Karpas-422 (cell line): ENCODE measurements around the gene TTC9C. TPM values are rescaled to one million over a fixed set of nuclear protein-coding genes. Genes with fewer than 3 reads are reported as not detected.
"Not testable (repeated sequence)": the region's sequence is repeated elsewhere in the genome, so short reads cannot be mapped to it uniquely, and the experiment has no call there.

ENCODE experiments used
- DNase-seq: peaks from one replicate; pipeline ENCODE4 v3.0.0-alpha.2; 2015
- H2AFZ ChIP-seq: fragments of 200-600 bp; sonication (generic); 2 replicates; pipeline ENCODE4 v1.6.1; 2014; ENCODE audit warnings: antibody characterized with exemption, low read length, mixed read lengths
- H3K27ac ChIP-seq: fragments of 200-600 bp; sonication (generic); 2 replicates; pipeline ENCODE4 v1.5.1; 2014; ENCODE audit warnings: mild to moderate bottlenecking, low read length, moderate library complexity
- H3K27me3 ChIP-seq: fragments of 200-600 bp; sonication (generic); 2 replicates; pipeline ENCODE4 v1.6.1; 2014; ENCODE audit warnings: low read length, mixed read lengths
- H3K36me3 ChIP-seq: fragments of 200-600 bp; sonication (generic); 2 replicates; pipeline ENCODE4 v1.6.1; 2014; ENCODE audit warnings: low read length, mixed read lengths; ENCODE audit not compliant: insufficient read depth
- H3K4me1 ChIP-seq: fragments of 200-600 bp; sonication (generic); 2 replicates; pipeline ENCODE4 v1.6.1; 2014; ENCODE audit warnings: mild to moderate bottlenecking, low read length, mixed read lengths
- H3K4me2 ChIP-seq: fragments of 200-600 bp; sonication (generic); 2 replicates; pipeline ENCODE4 v1.6.1; 2014; ENCODE audit warnings: low read length, low read depth, mild to moderate bottlenecking; ENCODE audit not compliant: poor library complexity, severe bottlenecking
- H3K4me3 ChIP-seq: fragments of 200-600 bp; sonication (generic); 2 replicates; pipeline ENCODE4 v1.5.1; 2014; ENCODE audit warnings: mild to moderate bottlenecking, antibody characterized with exemption, low read length, mixed read lengths
- H3K79me2 ChIP-seq: fragments of 200-600 bp; sonication (generic); 2 replicates; pipeline ENCODE4 v1.6.1; 2014; ENCODE audit warnings: mild to moderate bottlenecking, low read length, mixed read lengths
- H3K9ac ChIP-seq: fragments of 200-600 bp; sonication (generic); 2 replicates; pipeline ENCODE4 v1.6.0; 2014; ENCODE audit warnings: low read length
- H3K9me2 ChIP-seq: fragments of 200-600 bp; sonication (generic), shearing (Covaris generic); replicated peaks from 2 replicates; pipeline ENCODE4 v1.6.0; 2014; ENCODE audit warnings: mild to moderate bottlenecking, low read length, moderate library complexity; ENCODE audit not compliant: insufficient read depth
- H3K9me3 ChIP-seq: fragments of 300-700, 200-600 bp; sonication (generic); 2 replicates; pipeline ENCODE4 v1.6.1; 2014; ENCODE audit warnings: low read length, mixed read lengths
- H4K20me1 ChIP-seq: fragments of 200-600 bp; sonication (generic); 2 replicates; pipeline ENCODE4 v1.6.1; 2014; ENCODE audit warnings: mild to moderate bottlenecking, antibody characterized with exemption, low read length, low read depth; ENCODE audit not compliant: insufficient read depth
- total RNA-seq: library from RNA; depleted of rRNA; stranded (reverse); fragments of >200 nt; shearing (Covaris generic); gene quantifications from 2 replicates; pipeline ENCODE4 v1.2.3, GENCODE V29; 2014; ENCODE audit warnings: low replicate concordance

The TTC9C gene
- total RNA-seq, 1 experiment from 2014 or later, result 49.2 TPM

DNA sequence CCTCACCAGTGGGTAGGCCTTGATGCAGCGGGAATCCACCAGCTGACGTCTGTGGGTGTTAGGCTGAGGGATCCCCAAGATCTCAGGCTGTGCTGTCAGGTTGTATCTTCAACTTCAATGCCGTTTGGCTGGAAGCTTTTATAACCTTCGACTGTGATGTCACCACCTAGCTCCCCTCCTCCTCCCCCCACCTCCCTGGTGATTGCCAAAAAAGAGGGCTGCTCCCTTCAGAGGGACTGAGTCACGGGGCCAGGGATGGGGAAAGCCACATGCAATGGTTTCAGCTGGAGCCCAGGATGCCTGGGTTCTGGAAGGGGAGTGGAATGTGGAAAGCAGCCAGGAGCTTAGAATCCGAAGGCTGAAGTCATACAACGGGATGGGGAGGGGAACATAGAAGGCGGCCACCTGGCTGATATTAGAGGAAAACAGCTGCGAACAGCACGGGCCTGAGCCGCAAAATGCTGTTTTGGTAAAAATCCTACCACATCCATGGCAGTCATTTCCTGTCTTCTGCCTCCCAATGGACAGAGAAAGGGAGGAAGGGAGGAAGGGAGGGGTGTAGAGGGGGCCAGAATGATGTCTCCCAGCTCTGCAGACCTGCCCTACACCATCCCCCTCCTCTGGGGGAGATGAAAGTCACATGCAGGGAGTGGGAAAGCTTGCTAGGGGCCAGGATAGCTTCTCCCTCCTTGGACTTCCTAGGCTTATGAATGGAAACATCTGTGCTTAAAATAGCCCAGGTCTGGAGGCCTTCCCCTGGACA is 38.7 kb upstream of the TTC9C start, which contains the start of gene LRRN4CL:
TSS of gene LRRN4CL (minus strand) at position 110 of the 763 bp plus-strand sequence. CDS start 1,022 bp downstream, outside the sequence.
- Histone ChIP-seq H3K9me2 (no peaks in the 10 kb centered on the region), H3K4me2 (no peak within 1 kb of the TSS), H3K9me3 (no peaks in the 10 kb centered on the region), H3K4me1 (no peaks in the 10 kb centered on the region), H3K9ac (no peak within 1 kb of the TSS), H3K27me3 (no peaks in the 10 kb centered on the region), H2AFZ (no peak within 1 kb of the TSS), H3K27ac (no peak within 1 kb of the TSS), H3K4me3 (no peak within 1 kb of the TSS), H3K79me2 (no peaks in the 10 kb centered on the region), H3K36me3 (peaks cover 24% of the 10 kb centered on the region), H4K20me1 (no peaks in the 10 kb centered on the region)
- no peak for DNase-seq

- not testable (repeated sequence) for H3K4me3 ChIP-seq, DNase-seq, H3K4me1 ChIP-seq, H3K9me3 ChIP-seq, H3K4me2 ChIP-seq, H4K20me1 ChIP-seq, H3K9me2 ChIP-seq, H3K9ac ChIP-seq, H3K27ac ChIP-seq, H3K79me2 ChIP-seq, H3K27me3 ChIP-seq, H2AFZ ChIP-seq
- peaks cover 24% of the 10 kb centered on the region for H3K36me3 ChIP-seq
Observed at GRCh38 chr11:62693624-62694023, 34.7 kb upstream of the TTC9C start.

DNA sequence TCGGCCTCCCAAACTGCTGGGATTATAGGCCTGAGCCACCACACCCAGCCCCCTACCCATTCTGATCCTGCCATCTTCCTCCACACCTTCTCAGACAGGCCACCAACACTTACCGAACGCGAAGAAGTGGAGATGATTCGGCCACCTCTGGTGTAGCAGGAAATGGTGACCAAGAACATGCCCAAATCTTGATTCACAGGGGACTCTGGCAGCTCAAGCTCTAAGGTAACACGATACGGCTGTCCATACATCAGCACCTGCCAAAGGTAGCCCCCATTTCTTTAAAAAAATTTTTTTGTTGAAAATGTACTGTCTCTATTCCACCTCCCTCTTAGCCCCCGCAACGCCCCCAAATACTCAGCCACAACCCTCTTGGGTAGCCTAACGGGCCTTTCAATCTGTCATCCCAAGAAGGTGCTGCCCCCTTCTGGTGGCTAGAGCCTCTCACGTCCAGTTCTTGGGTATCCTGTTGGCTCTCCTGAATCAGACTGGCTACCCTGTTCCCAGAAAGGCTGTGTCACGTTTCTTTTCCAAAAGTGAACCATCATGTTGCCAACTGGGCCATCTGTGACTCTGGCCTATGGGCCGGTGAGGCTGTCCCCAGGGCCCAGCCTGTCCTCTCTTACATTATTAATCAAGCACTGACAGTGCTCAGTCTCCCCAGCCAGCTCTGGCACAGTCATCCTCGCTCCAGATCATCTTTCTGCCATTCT is 33.7 kb upstream of the TTC9C start:
- Histone ChIP-seq H3K4me1 (no peaks in the 10 kb centered on the region), H2AFZ (no peak overlapping the region), H3K9me3 (no peaks in the 10 kb centered on the region), H3K9me2 (no peaks in the 10 kb centered on the region), H3K27ac (no peak overlapping the region), H4K20me1 (no peaks in the 10 kb centered on the region), H3K4me2 (no peak overlapping the region), H3K79me2 (no peaks in the 10 kb centered on the region), H3K4me3 (no peak overlapping the region), H3K36me3 (peaks cover 24% of the 10 kb centered on the region), H3K9ac (no peak overlapping the region), H3K27me3 (no peaks in the 10 kb centered on the region)
- DNase-seq, result peak; percentile 85

DNA sequence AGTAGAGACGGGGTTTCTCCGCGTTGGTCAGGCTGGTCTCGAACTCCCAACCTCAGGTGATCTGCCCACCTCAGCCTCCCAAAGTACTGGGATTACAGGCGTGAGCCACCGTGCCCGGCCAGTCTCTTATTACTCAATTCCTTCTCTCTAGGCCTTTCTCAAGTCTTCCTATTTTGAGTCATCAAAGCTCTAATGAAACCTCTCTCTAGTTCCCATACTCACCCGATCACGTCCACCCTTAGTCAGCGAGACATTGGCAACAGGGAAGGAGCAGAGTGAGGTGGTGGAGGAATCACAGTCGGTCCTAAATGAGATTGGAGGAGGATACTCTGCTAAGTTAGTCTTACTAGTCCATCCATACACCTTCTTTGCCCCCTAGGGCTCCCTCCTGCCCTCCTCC is 26.0 kb upstream of the TTC9C start:
- no peaks in the 10 kb centered on the region for H4K20me1 ChIP-seq
- H2AFZ ChIP-seq, result no peak overlapping the region
- H3K9ac ChIP-seq, result no peak overlapping the region
- no peak overlapping the region for H3K4me2 ChIP-seq
- no peaks in the 10 kb centered on the region for H3K9me2 ChIP-seq
- no peak for DNase-seq
- H3K36me3 ChIP-seq, result peaks cover 18% of the 10 kb centered on the region
- H3K27me3 ChIP-seq, result no peaks in the 10 kb centered on the region
- peaks cover 16% of the 10 kb centered on the region for H3K4me1 ChIP-seq
- H3K4me3 ChIP-seq, result no peak overlapping the region
- H3K27ac ChIP-seq, result no peak overlapping the region
- no peaks in the 10 kb centered on the region for H3K9me3 ChIP-seq
- H3K79me2 ChIP-seq, result peaks cover 15% of the 10 kb centered on the region

DNA sequence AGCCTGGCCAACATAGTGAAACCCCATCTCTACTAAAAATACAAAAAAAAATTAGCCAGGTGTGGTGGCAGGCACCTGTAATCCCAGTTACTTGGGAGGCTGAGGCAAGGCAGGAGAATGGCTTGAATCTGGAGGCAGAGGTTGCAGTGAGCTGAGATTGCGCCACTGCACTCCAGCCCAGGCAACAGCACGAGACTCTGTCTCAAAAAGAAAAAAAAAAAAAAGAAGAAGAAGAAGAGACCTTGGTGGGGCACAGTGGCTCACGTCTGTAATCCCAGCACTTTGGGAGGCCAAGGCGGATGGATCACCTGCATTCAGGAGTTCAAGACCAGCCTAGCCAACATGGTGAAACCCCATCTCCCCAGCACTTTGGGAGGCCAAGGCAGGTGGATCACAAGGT is 24.4 kb upstream of the TTC9C start:
- H4K20me1 ChIP-seq, H3K4me2 ChIP-seq, H3K27ac ChIP-seq, H3K27me3 ChIP-seq, H2AFZ ChIP-seq, H3K9me3 ChIP-seq, H3K4me3 ChIP-seq, H3K9ac ChIP-seq, H3K9me2 ChIP-seq: not testable (repeated sequence)
- Histone ChIP-seq H3K36me3 (peaks cover 24% of the 10 kb centered on the region), H3K4me1 (peaks cover 30% of the 10 kb centered on the region), H3K79me2 (peaks cover 15% of the 10 kb centered on the region)
- DNase-seq, result peak; percentile 31

- Histone ChIP-seq H3K27ac (peak overlapping the region; percentile 57; the same call in 1 of the 2 replicates), H3K9me2 (no peaks in the 10 kb centered on the region), H3K36me3 (peaks cover 24% of the 10 kb centered on the region), H4K20me1 (no peaks in the 10 kb centered on the region), H3K9me3 (no peaks in the 10 kb centered on the region), H3K4me2 (peak overlapping the region; percentile 94), H3K9ac (peak overlapping the region; percentile 78), H2AFZ (no peak overlapping the region), H3K27me3 (no peaks in the 10 kb centered on the region), H3K4me1 (peaks cover 38% of the 10 kb centered on the region), H3K79me2 (peaks cover 15% of the 10 kb centered on the region), H3K4me3 (peak overlapping the region; percentile 88)
- DNase-seq, result peak; percentile 40
Observed at GRCh38 chr11:62705413-62705812, 22.9 kb upstream of the TTC9C start.

- Histone ChIP-seq H4K20me1 (no peaks in the 10 kb centered on the region), H2AFZ (no peak overlapping the region)
Observed at GRCh38 chr11:62705880-62706849, 22.1 kb upstream of the TTC9C start.

More at GRCh38 chr11:62705880-62706849, 22.1 kb upstream of the TTC9C start:
- peaks cover 15% of the 10 kb centered on the region for H3K79me2 ChIP-seq
- H3K4me3 ChIP-seq, result peak overlapping the region; percentile 88
- peak overlapping the region; percentile 94 for H3K4me2 ChIP-seq
- no peaks in the 10 kb centered on the region for H3K27me3 ChIP-seq
- peaks cover 38% of the 10 kb centered on the region for H3K4me1 ChIP-seq
- peaks cover 20% of the 10 kb centered on the region for H3K36me3 ChIP-seq
- H3K9me2 ChIP-seq, result no peaks in the 10 kb centered on the region
- no peaks in the 10 kb centered on the region for H3K9me3 ChIP-seq
- H3K9ac ChIP-seq, result peak overlapping the region; percentile 78
- peak; percentile 97 for DNase-seq
- peak overlapping the region; percentile 57 for H3K27ac ChIP-seq
